ENCODE results near the gene SGPL1. TPM values are rescaled to one million over a fixed set of nuclear protein-coding genes. Genes with fewer than 3 reads are reported as not detected.
"Not testable (repeated sequence)": the region's sequence is repeated elsewhere in the genome, so short reads cannot be mapped to it uniquely, and the experiment has no call there.

The SGPL1 gene, protein sequence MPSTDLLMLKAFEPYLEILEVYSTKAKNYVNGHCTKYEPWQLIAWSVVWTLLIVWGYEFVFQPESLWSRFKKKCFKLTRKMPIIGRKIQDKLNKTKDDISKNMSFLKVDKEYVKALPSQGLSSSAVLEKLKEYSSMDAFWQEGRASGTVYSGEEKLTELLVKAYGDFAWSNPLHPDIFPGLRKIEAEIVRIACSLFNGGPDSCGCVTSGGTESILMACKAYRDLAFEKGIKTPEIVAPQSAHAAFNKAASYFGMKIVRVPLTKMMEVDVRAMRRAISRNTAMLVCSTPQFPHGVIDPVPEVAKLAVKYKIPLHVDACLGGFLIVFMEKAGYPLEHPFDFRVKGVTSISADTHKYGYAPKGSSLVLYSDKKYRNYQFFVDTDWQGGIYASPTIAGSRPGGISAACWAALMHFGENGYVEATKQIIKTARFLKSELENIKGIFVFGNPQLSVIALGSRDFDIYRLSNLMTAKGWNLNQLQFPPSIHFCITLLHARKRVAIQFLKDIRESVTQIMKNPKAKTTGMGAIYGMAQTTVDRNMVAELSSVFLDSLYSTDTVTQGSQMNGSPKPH
- total RNA-seq (ENCODE audit: unreplicated experiment), result 111 TPM
- long read RNA-seq, full-length matches to known transcripts, result 1 of 22 reads
- long read RNA-seq, partial matches to known transcripts, result 2 of 22 reads
- long read RNA-seq, other reads (novel, unspliced or antisense), result 19 of 22 reads

DNA sequence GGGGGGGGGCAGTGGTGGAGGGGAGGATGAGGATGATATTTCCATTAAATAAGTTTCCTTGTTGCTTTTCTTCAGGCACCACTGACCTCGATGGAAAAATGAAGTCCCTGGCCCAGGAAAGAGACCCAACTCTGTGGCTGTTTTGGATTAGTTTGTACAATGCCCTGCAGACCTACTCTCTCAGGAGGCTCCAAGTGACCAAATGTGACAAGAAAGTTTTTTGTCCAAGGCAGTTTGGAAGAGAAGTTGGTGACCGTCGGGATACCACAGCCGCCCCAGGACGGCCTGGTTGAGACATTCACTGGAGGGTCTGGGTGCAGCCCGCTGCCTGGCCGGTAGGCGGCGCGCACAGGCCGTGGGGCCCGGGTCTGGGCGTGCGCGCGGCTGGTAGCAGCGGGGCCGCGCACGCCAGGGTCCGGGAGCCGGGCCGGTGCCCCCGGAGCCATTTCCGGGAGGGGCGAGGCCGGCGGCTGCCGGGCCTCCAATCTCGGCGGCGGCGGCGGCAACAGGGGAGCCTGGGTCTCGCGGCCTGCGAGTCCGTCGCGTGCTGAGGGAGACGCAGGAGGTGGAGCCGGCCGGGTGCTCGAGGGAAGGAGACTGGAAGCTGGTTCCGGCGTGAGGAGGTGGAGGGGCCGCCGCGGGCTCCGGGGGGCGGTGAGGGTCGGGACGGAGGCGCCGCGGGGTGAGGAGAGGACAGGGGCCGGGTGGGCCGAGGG lies at the start of gene SGPL1:
Gene SGPL1, plus strand, starts transcription at position 445 of the 716 bp plus-strand sequence. CDS start 906 bp downstream, outside the sequence.
- Mint-ChIP-seq H3K9me3 (ENCODE audit: unreplicated experiment) (peaks cover 1% of the 10 kb centered on the region), H3K4me1 (ENCODE audit: low read depth, unreplicated experiment) (peaks cover 13% of the 10 kb centered on the region), H3K36me3 (ENCODE audit: unreplicated experiment) (no peaks in the 10 kb centered on the region), H3K4me3 (ENCODE audit: unreplicated experiment) (peak within 1 kb of the TSS; percentile 91), H3K27ac (ENCODE audit: unreplicated experiment) (peak within 1 kb of the TSS; percentile 84), H3K27me3 (ENCODE audit: unreplicated experiment) (no peaks in the 10 kb centered on the region)
- DNase-seq, result peak; percentile 92
- TF ChIP-seq, protein P1, sequence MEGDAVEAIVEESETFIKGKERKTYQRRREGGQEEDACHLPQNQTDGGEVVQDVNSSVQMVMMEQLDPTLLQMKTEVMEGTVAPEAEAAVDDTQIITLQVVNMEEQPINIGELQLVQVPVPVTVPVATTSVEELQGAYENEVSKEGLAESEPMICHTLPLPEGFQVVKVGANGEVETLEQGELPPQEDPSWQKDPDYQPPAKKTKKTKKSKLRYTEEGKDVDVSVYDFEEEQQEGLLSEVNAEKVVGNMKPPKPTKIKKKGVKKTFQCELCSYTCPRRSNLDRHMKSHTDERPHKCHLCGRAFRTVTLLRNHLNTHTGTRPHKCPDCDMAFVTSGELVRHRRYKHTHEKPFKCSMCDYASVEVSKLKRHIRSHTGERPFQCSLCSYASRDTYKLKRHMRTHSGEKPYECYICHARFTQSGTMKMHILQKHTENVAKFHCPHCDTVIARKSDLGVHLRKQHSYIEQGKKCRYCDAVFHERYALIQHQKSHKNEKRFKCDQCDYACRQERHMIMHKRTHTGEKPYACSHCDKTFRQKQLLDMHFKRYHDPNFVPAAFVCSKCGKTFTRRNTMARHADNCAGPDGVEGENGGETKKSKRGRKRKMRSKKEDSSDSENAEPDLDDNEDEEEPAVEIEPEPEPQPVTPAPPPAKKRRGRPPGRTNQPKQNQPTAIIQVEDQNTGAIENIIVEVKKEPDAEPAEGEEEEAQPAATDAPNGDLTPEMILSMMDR (IDR thresholded peaks at IDR 0.05; ENCODE audit: partially characterized antibody, unreplicated experiment), result peak; percentile 96

DNA sequence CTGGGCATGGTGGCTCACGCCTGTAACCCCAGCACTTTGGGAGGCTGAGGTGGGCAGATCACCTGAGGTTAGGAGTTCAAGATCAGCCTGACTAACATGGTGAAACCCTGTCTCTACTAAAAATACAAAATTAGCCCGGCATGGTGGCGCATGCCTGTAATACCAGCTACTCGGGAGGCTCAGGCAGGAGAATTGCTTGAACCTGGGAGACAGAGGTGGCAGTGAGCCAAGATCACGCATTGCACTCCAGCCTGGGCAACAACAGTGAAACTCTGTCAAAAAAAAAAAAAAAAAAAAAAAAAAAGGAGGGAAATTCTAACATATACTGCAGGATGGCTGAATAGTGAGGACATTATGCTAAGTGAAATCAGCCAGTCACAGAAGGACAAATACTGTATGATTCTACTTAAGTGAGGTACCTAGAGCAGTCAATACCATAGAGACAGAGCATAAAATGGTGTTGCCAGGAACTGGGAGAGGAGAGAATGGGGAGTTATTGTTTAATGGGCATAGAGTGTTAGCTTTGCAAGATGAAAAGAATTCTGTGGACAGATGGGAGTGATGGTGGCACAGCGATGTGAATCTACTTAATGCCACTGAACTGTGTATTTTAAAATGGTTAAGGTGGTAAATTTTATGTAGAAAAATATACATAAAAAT lies 47.6 kb upstream of the SGPL1 start:
- H3K27ac Mint-ChIP-seq (ENCODE audit: unreplicated experiment); H3K4me1 Mint-ChIP-seq (ENCODE audit: low read depth, unreplicated experiment); H3K27me3 Mint-ChIP-seq (ENCODE audit: unreplicated experiment); DNase-seq; H3K4me3 Mint-ChIP-seq (ENCODE audit: unreplicated experiment): not testable (repeated sequence)
- peaks cover 19% of the 10 kb centered on the region for H3K36me3 Mint-ChIP-seq (ENCODE audit: unreplicated experiment)
- peaks cover 12% of the 10 kb centered on the region for H3K9me3 Mint-ChIP-seq (ENCODE audit: unreplicated experiment)

DNA sequence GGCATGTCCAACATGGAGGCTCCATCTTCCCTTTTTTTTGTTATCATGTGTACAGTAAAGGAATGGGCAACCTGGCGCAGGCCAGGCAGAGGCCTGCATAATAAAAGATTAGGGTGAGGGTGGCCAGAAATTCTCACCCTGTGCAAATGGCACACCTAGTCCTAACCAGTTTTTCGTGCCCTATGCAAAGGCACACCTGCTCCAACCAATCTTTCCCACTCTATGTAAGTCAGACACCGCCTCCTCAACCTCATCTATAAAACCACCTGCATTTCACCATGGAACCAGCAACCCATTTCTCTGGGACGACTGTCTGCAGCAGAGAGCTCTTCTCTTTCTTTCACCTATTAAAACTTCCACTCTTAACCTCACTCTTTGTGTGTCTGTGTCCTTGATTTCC lies 46.6 kb upstream of the SGPL1 start:
- no peaks in the 10 kb centered on the region for H3K4me1 Mint-ChIP-seq (ENCODE audit: low read depth, unreplicated experiment)
- peaks cover 22% of the 10 kb centered on the region for H3K36me3 Mint-ChIP-seq (ENCODE audit: unreplicated experiment)
- H3K27ac Mint-ChIP-seq (ENCODE audit: unreplicated experiment), result no peak overlapping the region
- no peak for DNase-seq
- peaks cover 12% of the 10 kb centered on the region for H3K9me3 Mint-ChIP-seq (ENCODE audit: unreplicated experiment)
- TF ChIP-seq, protein P1 (IDR thresholded peaks at IDR 0.05; ENCODE audit: partially characterized antibody, unreplicated experiment), result no peak
- peaks cover 6% of the 10 kb centered on the region for H3K27me3 Mint-ChIP-seq (ENCODE audit: unreplicated experiment)
- no peak overlapping the region for H3K4me3 Mint-ChIP-seq (ENCODE audit: unreplicated experiment)

DNA sequence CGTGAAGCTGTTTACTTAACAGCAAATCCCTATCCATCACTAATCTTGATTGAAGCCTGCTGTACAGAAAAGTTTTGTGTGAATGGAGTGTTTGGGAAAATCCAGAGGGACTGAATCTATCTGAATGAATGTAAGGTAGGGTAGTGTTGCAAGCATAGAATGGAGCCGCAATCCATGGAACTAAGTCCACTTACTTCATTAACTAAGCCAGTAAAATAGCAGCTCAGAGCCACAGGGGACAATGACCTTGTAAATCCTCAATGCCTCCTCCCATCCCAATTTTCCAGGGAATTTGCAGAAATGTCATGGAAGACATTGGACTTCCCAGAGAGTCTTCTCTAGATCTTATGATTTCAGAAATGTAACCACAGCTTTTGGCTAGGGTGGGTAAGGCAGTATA lies 45.7 kb upstream of the SGPL1 start:
- Mint-ChIP-seq H3K27me3 (ENCODE audit: unreplicated experiment) (peaks cover 7% of the 10 kb centered on the region), H3K36me3 (ENCODE audit: unreplicated experiment) (peaks cover 21% of the 10 kb centered on the region), H3K9me3 (ENCODE audit: unreplicated experiment) (peaks cover 12% of the 10 kb centered on the region), H3K27ac (ENCODE audit: unreplicated experiment) (no peak overlapping the region), H3K4me1 (ENCODE audit: low read depth, unreplicated experiment) (no peaks in the 10 kb centered on the region), H3K4me3 (ENCODE audit: unreplicated experiment) (no peak overlapping the region)
- no peak for DNase-seq
- TF ChIP-seq, protein P1 (IDR thresholded peaks at IDR 0.05; ENCODE audit: partially characterized antibody, unreplicated experiment), result no peak

DNA sequence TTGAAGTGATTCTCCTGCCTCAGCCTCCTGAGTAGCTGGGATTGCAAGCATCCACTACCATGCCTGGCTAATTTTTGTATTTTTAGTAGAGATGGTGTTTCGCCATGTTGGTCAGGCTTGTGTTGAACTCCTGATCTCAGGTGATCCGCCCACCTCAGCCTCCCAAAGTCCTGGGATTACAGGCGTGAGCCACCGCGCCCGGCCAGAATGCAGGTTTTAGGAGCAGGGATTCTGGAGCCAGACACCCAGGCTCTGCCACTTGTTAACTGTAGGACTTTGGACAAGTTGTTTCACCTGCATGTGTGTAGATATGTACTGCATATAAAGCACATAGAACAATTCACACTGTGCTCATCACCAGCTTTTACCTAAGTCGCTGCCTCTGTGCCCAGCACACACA lies 45.2 kb upstream of the SGPL1 start:
- not testable (repeated sequence) for H3K27me3 Mint-ChIP-seq (ENCODE audit: unreplicated experiment); H3K27ac Mint-ChIP-seq (ENCODE audit: unreplicated experiment); H3K4me3 Mint-ChIP-seq (ENCODE audit: unreplicated experiment); DNase-seq; H3K4me1 Mint-ChIP-seq (ENCODE audit: low read depth, unreplicated experiment)
- H3K9me3 Mint-ChIP-seq (ENCODE audit: unreplicated experiment), result peaks cover 12% of the 10 kb centered on the region
- H3K36me3 Mint-ChIP-seq (ENCODE audit: unreplicated experiment), result peaks cover 16% of the 10 kb centered on the region

All from glutamatergic neuron (in vitro differentiated cells).